H1 (cell line): ENCODE data around the gene SART1. TPM values are rescaled to one million over a fixed set of nuclear protein-coding genes. Genes with fewer than 3 reads are reported as not detected.
A peak's percentile ranks its signal among the peaks of the same experiment; 100 is the strongest.

Experiments used
- ATF3 ChIP-seq: IDR thresholded peaks from 2 replicates; pipeline ENCODE4 v1.6.1; 2011; ENCODE audit warnings: low read depth, mild to moderate bottlenecking, low read length; ENCODE audit not compliant: insufficient read depth
- CHD2 ChIP-seq: IDR thresholded peaks from 2 replicates; pipeline ENCODE4 v1.6.1; 2012; ENCODE audit warnings: low read length, improper control_type of control experiment
- CHD7 ChIP-seq: fragments of 300-600 bp; sonication (generic); IDR thresholded peaks from 2 replicates; pipeline ENCODE4 v1.7.1; 2012; ENCODE audit warnings: low read length, moderate library complexity, mild to moderate bottlenecking, inconsistent platforms; ENCODE audit not compliant: insufficient replicate concordance
- NRF1 ChIP-seq: IDR thresholded peaks from 2 replicates; pipeline ENCODE4 v1.6.1; 2011; ENCODE audit warnings: mild to moderate bottlenecking, low read depth, low read length, improper control_type of control experiment
- SIX5 ChIP-seq: IDR thresholded peaks from 2 replicates; pipeline ENCODE4 v1.6.1; 2011; ENCODE audit warnings: mild to moderate bottlenecking, low read depth, low read length
- TCF12 ChIP-seq: IDR thresholded peaks from 2 replicates; pipeline ENCODE4 v1.6.1; 2011; ENCODE audit warnings: low read depth, mild to moderate bottlenecking, low read length
- polyA plus RNA-seq, 7 experiments: library from polyadenylated mRNA; depleted of rRNA in 3 of 7; stranded (reverse) in 5 of 7; unstranded in 2 of 7; fragments of >200 nt in 5 of 7; fragments of 200-250 nt in 2 of 7; gene quantifications; 1 replicate in 5 of 7; 2 replicates in 1 of 7; 4 replicates in 1 of 7; pipeline versions ENCODE4 v1.2.1 to v1.2.3, GENCODE V29; 2011 to 2013; ENCODE audit warnings: missing spikeins in 2 of 7, mixed read lengths in 2 of 7
- total RNA-seq: library from RNA; stranded (reverse); fragmentation: NEBNext Ultra II Directional; extraction: Animal tissue kit (Norgen Biotek cat#: 25700); gene quantifications from 2 replicates; pipeline ENCODE4 v1.2.1, GENCODE V29; 2021
- TF ChIP-seq, protein P1 (sequence below), 3 experiments: IDR thresholded peaks; 1 replicate in 2 of 3; 2 replicates in 1 of 3; pipeline versions ENCODE4 v1.5.1 to v1.6.1; 2011; ENCODE audit warnings: low read length in 3 of 3, mild to moderate bottlenecking in 3 of 3, inconsistent platforms in 2 of 3, low read depth in 1 of 3, moderate library complexity in 1 of 3; ENCODE audit not compliant: insufficient read depth in 1 of 3; ENCODE audit errors: control extremely low read depth in 1 of 3

The SART1 gene
- total and polyA plus RNA-seq, 2 of the 8 experiments (the other 6 are each of a cell fraction or from before 2014, with no cell fraction given): 9.7 to 46.1 TPM

DNA sequence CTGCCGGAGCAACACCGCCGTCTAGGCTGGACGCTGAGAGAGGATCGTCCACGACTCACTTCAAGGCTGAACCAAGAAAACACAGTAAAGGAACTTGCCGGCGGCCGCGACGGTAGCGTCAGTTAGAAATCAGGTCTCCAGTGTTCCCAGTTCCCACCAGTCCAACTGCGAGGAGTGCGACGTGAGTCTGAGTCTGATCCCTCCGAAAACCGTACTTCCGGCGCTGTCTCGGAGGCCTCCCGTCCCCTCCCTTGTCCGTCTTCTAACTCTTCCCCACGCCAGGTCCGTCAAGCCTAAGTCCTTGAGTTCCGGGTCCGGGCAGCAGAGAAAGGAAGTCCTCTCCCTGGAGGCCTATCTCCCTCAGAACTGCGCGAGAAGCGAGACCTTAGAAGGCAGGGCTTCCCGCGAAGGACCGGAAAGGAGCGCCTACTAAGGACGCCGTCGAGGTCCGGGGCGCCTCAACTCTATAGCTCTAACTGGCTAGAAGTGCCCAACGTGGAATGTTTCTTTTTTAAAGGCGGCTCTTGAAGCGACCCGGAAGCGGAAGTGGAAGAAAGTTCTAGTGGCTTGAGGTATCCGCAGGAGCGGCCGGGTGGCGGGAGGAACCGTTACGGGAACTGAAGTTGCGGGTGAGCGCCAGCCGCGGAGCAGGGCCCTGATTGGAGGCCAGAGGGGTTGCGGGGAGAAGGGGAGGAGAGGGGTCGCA, 40.6 kb downstream of the SART1 start, which contains the start of the genes BANF1 and EIF1AD (continued):
- TF ChIP-seq CHD7 (no peak), TCF12 (no peak), ATF3 (no peak), NRF1 (no peak), SIX5 (peak; percentile 43), CHD2 (peak; percentile 93)
- TF ChIP-seq, protein P1, sequence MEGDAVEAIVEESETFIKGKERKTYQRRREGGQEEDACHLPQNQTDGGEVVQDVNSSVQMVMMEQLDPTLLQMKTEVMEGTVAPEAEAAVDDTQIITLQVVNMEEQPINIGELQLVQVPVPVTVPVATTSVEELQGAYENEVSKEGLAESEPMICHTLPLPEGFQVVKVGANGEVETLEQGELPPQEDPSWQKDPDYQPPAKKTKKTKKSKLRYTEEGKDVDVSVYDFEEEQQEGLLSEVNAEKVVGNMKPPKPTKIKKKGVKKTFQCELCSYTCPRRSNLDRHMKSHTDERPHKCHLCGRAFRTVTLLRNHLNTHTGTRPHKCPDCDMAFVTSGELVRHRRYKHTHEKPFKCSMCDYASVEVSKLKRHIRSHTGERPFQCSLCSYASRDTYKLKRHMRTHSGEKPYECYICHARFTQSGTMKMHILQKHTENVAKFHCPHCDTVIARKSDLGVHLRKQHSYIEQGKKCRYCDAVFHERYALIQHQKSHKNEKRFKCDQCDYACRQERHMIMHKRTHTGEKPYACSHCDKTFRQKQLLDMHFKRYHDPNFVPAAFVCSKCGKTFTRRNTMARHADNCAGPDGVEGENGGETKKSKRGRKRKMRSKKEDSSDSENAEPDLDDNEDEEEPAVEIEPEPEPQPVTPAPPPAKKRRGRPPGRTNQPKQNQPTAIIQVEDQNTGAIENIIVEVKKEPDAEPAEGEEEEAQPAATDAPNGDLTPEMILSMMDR (IDR thresholded peaks at IDR 0.05; ENCODE audit: control extremely low read depth in 1 of 3, insufficient read depth in 1 of 3, low read depth in 1 of 3, low read length in 3 of 3): 0 out of 4 replicates have a peak, but pooled peaks of 1 of the 3 experiments have one; percentile 2
